ENCODE data around the gene ZNG1C. TPM values are rescaled to one million over a fixed set of nuclear protein-coding genes. Genes with fewer than 3 reads are reported as not detected.
A peak's percentile ranks its signal among the peaks of the same experiment; 100 is the strongest.
"Not testable (repeated sequence)": the region's sequence is repeated elsewhere in the genome, so short reads cannot be mapped to it uniquely, and the experiment has no call there.

Gene ZNG1C
- total RNA-seq = 10 to 100 TPM in 1 of 4 donors, 1 to 10 TPM in 3; 5.7 to 17.4 (median 8.8) TPM

DNA sequence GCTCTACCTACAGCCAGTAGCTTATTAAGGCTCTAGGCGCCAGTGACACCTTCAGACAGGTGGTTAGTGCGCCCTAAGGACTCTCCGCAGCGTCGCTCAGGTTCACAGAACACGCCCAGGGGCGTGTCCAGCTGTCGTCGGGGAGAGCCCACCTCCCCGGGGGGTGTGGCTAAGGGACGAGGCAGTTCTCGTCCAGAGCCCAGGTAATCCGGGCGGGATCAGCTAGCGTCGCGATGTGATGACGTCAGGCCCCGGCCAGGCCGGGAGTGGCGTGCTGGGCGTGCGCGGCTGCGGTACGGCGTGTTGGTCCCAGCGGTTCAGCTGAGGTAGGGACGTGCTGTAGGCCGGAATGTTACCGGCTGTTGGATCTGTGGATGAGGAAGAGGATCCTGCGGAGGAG lies at the start of gene ZNG1C:
ZNG1C (plus strand) TSS at position 301 of the 400 bp plus-strand sequence; CDS start at position 350, 49 bp downstream.
- DNase-seq; H3K4me3 ChIP-seq; H3K4me1 ChIP-seq; H3K27me3 ChIP-seq; ATAC-seq; H3K27ac ChIP-seq; in situ Hi-C loops (cut with MboI; ENCODE audit: low sequenced_read_pairs in 4 of 4); H3K9me3 ChIP-seq; intact Hi-C loops (cut with DNase I; ENCODE audit: low total_unique reads); H3K36me3 ChIP-seq: not testable (repeated sequence)

GRCh38 chr9:68242437-68242836 lies 654 bp downstream of the ZNG1C start:
- H3K9me3 ChIP-seq; intact Hi-C loops (cut with DNase I; ENCODE audit: low total_unique reads); in situ Hi-C loops (cut with MboI; ENCODE audit: low sequenced_read_pairs in 4 of 4); H3K4me1 ChIP-seq; H3K27ac ChIP-seq; H3K27me3 ChIP-seq; H3K4me3 ChIP-seq; H3K36me3 ChIP-seq; ATAC-seq; DNase-seq: not testable (repeated sequence)

DNA sequence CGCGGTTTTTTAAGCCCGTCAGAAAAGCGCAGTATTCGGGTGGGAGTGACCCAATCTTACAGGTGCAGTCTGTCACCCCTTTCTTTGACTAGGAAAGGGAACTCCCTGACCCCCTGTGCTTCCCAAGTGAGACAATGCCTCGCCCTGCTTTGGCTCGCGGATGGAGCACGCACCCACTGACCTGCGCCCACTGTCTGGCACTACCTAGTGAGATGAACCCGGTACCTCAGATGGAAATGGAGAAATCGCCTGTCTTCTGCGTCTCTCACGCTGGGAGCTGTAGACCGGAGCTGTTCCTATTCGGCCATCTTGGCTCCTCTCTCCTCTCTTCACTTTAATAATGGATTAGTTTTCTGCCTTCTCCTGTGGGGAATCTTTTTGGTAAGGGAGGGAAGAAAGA lies 39.3 kb downstream of the ZNG1C start:
- H3K27me3 ChIP-seq; DNase-seq; H3K9me3 ChIP-seq; H3K4me3 ChIP-seq; H3K36me3 ChIP-seq; in situ Hi-C loops (cut with MboI; ENCODE audit: low sequenced_read_pairs in 4 of 4); ATAC-seq; intact Hi-C loops (cut with DNase I; ENCODE audit: low total_unique reads); H3K4me1 ChIP-seq; H3K27ac ChIP-seq: not testable (repeated sequence)

- DNase-seq; H3K9me3 ChIP-seq; H3K27me3 ChIP-seq; H3K4me3 ChIP-seq; H3K36me3 ChIP-seq; ATAC-seq; H3K27ac ChIP-seq; H3K4me1 ChIP-seq; in situ Hi-C loops (cut with MboI; ENCODE audit: low sequenced_read_pairs in 4 of 4); intact Hi-C loops (cut with DNase I; ENCODE audit: low total_unique reads): not testable (repeated sequence)
These were observed 60.8 kb downstream of the ZNG1C start, which contains the start of gene FOXD4L3 for GRCh38 chr9:68302567-68302966. Gene FOXD4L3 (plus strand): TSS chr9:68302867. CDS start chr9:68302952, 85 bp downstream.

- H3K9me3 ChIP-seq; H3K36me3 ChIP-seq; H3K4me3 ChIP-seq; H3K27ac ChIP-seq; in situ Hi-C loops (cut with MboI; ENCODE audit: low sequenced_read_pairs in 4 of 4); ATAC-seq; DNase-seq; H3K27me3 ChIP-seq; H3K4me1 ChIP-seq; intact Hi-C loops (cut with DNase I; ENCODE audit: low total_unique reads): not testable (repeated sequence)
These were observed 62.0 kb downstream of the ZNG1C start for GRCh38 chr9:68303771-68304170.

- H3K9me3 ChIP-seq; H3K36me3 ChIP-seq; in situ Hi-C loops (cut with MboI; ENCODE audit: low sequenced_read_pairs in 4 of 4); intact Hi-C loops (cut with DNase I; ENCODE audit: low total_unique reads); H3K4me3 ChIP-seq; DNase-seq; H3K4me1 ChIP-seq; H3K27me3 ChIP-seq; H3K27ac ChIP-seq; ATAC-seq: not testable (repeated sequence)
These were observed 62.4 kb downstream of the ZNG1C start for GRCh38 chr9:68304212-68304611.

DNA sequence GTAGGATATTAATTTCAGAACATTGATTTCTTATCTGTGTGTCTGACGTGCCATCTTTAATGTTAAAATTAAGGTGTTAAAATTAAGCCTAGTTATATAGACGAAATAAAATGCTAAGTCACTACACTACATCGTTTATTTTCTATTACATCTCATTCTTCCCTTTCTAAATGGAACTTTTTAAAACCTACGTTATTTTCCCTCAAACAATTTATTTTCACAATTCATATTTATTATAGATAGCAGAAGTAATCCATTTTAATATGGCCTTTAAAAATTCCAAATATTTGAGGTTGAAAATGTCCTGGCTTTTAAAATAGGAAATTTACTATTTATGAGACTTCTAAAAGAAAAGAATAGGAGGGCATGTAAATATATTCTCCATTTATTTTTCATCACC lies 63.0 kb downstream of the ZNG1C start:
- not testable (repeated sequence) for DNase-seq, H3K9me3 ChIP-seq

GRCh38 chr9:68305680-68306285 lies 64.0 kb downstream of the ZNG1C start:
- DNase-seq; H3K36me3 ChIP-seq; H3K4me3 ChIP-seq; H3K27ac ChIP-seq; H3K4me1 ChIP-seq; H3K9me3 ChIP-seq; intact Hi-C loops (cut with DNase I; ENCODE audit: low total_unique reads); in situ Hi-C loops (cut with MboI; ENCODE audit: low sequenced_read_pairs in 4 of 4); H3K27me3 ChIP-seq: not testable (repeated sequence)
- peak in 1 of 2 donors; percentile 21 for ATAC-seq

More for the DNA sequence above, 63.0 kb downstream of the ZNG1C start:
- H3K4me3 ChIP-seq; in situ Hi-C loops (cut with MboI; ENCODE audit: low sequenced_read_pairs in 4 of 4); H3K36me3 ChIP-seq; ATAC-seq; H3K27me3 ChIP-seq; H3K27ac ChIP-seq; H3K4me1 ChIP-seq; intact Hi-C loops (cut with DNase I; ENCODE audit: low total_unique reads): not testable (repeated sequence)

DNA sequence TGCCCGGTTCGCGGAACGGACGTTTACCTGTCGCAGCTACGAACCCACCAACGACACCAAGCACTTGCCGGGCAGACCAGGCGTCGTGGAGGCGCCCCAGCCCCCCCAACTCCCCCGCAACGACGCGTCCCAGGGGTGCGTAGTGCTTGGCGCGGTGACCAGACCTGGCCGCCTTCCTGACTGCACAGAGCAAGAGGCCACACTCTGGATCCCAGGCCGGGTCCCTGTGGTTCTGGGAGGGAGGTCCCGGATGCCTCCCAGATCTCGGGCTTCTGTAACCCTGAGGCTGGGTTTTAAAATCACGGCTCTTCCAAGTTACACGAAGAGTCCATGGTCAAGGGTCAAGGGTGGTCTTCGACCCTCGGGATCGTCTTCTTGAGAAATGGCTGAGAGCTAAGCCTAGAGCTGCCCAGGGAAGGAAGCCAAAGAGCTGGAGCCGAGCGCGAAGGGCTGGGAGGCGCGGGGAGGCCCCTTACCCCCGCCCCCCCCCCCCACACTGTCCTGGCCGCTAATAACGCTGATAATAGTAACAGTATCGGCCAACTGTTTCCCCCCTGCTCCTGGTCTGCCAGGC lies 64.7 kb downstream of the ZNG1C start:
- H3K27me3 ChIP-seq; in situ Hi-C loops (cut with MboI; ENCODE audit: low sequenced_read_pairs in 4 of 4); H3K9me3 ChIP-seq; intact Hi-C loops (cut with DNase I; ENCODE audit: low total_unique reads); H3K27ac ChIP-seq; H3K4me3 ChIP-seq; DNase-seq; H3K36me3 ChIP-seq; H3K4me1 ChIP-seq: not testable (repeated sequence)
- peak in 1 of 2 donors; percentile 21 for ATAC-seq

GRCh38 chr9:68307127-68307526 lies 65.3 kb downstream of the ZNG1C start:
- in situ Hi-C loops (cut with MboI; ENCODE audit: low sequenced_read_pairs in 4 of 4); H3K9me3 ChIP-seq; H3K27me3 ChIP-seq; intact Hi-C loops (cut with DNase I; ENCODE audit: low total_unique reads); H3K4me3 ChIP-seq; H3K36me3 ChIP-seq; H3K27ac ChIP-seq; H3K4me1 ChIP-seq; DNase-seq: not testable (repeated sequence)
- ATAC-seq = peak in 1 of 2 donors; percentile 28

DNA sequence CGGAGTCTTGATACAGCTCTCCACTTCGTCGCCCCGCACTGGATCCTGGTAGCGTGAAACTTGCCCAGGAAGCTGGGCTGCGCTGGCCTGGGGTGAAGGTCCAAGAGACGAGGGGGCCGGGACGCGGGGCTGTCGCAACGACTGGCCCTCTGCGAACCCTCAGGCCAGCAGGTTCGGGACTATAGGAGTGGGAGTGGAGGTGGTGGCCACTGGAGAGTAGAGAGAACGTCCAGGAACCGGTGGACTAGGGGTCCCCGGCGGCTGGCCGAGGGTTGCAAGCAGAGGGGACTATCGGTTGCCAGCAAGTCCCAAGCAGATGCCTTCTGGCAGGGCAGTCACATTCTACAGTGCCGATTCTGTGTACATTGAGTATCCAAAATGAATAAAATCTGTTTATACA lies 65.9 kb downstream of the ZNG1C start:
- H3K4me1 ChIP-seq; H3K9me3 ChIP-seq; H3K4me3 ChIP-seq; in situ Hi-C loops (cut with MboI; ENCODE audit: low sequenced_read_pairs in 4 of 4); H3K27ac ChIP-seq; H3K27me3 ChIP-seq; intact Hi-C loops (cut with DNase I; ENCODE audit: low total_unique reads); DNase-seq; H3K36me3 ChIP-seq: not testable (repeated sequence)
- ATAC-seq = peak in 1 of 2 donors; percentile 24

DNA sequence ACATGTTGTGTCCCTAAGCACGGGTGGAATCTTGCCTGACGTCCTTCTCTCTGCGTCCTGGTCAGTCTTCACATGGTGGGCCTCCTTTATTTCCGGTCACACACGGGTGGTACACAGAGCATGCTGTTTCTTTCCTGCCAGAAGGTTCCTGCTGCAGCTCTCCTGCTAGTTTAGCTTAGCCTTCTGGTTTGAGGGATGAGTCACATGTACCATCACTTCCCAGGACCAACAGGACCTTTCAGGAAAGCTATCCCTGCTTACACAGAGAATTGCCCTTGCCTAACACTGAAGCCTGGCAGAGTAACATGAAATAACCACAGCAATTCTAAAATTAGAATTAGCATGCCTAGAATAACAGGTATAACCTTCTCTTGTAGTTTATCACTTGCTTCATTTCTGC lies 69.4 kb downstream of the ZNG1C start:
- H3K9me3 ChIP-seq; DNase-seq; H3K36me3 ChIP-seq; H3K27me3 ChIP-seq; H3K4me1 ChIP-seq; intact Hi-C loops (cut with DNase I; ENCODE audit: low total_unique reads); H3K27ac ChIP-seq; H3K4me3 ChIP-seq; ATAC-seq; in situ Hi-C loops (cut with MboI; ENCODE audit: low sequenced_read_pairs in 4 of 4): not testable (repeated sequence)
